Right lobe of liver (tissue), 6 donors: ENCODE data around the gene ITM2B. TPM values are rescaled to one million over a fixed set of nuclear protein-coding genes. Genes with fewer than 3 reads are reported as not detected.
A peak's percentile ranks its signal among the peaks of the same experiment; 100 is the strongest.

Experiments used
- ATAC-seq, 4 donors: fragments of 200-7000 bp; cut with Tn5 transposase; one replicate each; pipeline ENCODE4 v1.9.1; 2020; ENCODE audit warnings: mild to moderate bottlenecking in 4 of 4, moderate library complexity in 4 of 4
- DNase-seq, 3 donors: peaks; one replicate each; pipeline ENCODE4 v3.0.0-alpha.2; 2020
- H3K27ac ChIP-seq, 3 donors: fragments of 200-600 bp; one replicate each; pipeline ENCODE4 v1.8.0; 2022
- H3K27me3 ChIP-seq, 2 donors: fragments of 200-600 bp; one replicate each; pipeline ENCODE4 v1.8.0; 2022
- H3K36me3 ChIP-seq, 4 donors: fragments of 200-600 bp; sonication (generic) in 1 of 4; one replicate each; pipeline versions ENCODE4 v1.5.1 to v1.8.0; 2017 to 2022; ENCODE audit warnings: control low read depth in 1 of 4
- H3K4me1 ChIP-seq, 4 donors: fragments of 200-600 bp; sonication (generic) in 1 of 4; one replicate each; pipeline versions ENCODE4 v1.5.1 to v1.8.0; 2017 to 2022; ENCODE audit warnings: control low read depth in 1 of 4
- H3K4me3 ChIP-seq, 3 donors: fragments of 200-600 bp; one replicate each; pipeline ENCODE4 v1.8.0; 2022
- H3K9me3 ChIP-seq, 4 donors: fragments of 200-600 bp; sonication (generic) in 1 of 4; one replicate each; pipeline versions ENCODE4 v1.5.1 to v1.8.0; 2017 to 2022; ENCODE audit warnings: control low read depth in 1 of 4
- POLR2A ChIP-seq: fragments of 450-650 bp; IDR thresholded peaks from one replicate; pipeline ENCODE4 v1.6.1; 2017; ENCODE audit warnings: antibody characterized with exemption, mild to moderate bottlenecking
- WGBS: methylation state at CpG from one replicate; pipeline ENCODE4 v1.1.6; 2018; ENCODE audit warnings: low coverage, low lambda C conversion rate; ENCODE audit not compliant: insufficient coverage; ENCODE audit errors: missing lambda C conversion rate; 5-methylcytosine and 5-hydroxymethylcytosine counted together
- intact Hi-C, 2 donors: fragments of 100-400 bp; cut with DNase I; formaldehyde crosslinking; loops; one replicate each; pipeline versions ENCODE4 v1.11.2 to v1.14.1; 2022
- total RNA-seq, 6 experiments: library from RNA; depleted of rRNA in 2 of 6; stranded (reverse); fragments of >200 nt in 2 of 6; fragmentation: NEBNext Ultra II Directional in 3 of 6; extraction: Animal tissue kit (Norgen Biotek cat#: 25700) in 3 of 6; gene quantifications; one replicate each; pipeline versions ENCODE4 v1.1.0 to v1.2.4, GENCODE V29; 2016 to 2023
- TF ChIP-seq, protein P1 (sequence below), 4 donors: fragments of 200-600 bp in 3 of 4; fragments of 450-650 bp in 1 of 4; IDR thresholded peaks; one replicate each; pipeline versions ENCODE4 v1.5.1 to v1.8.0; 2016 to 2022; ENCODE audit warnings: antibody characterized with exemption in 4 of 4, mild to moderate bottlenecking in 2 of 4
- donor health status: DM: no; HTN: yes; CAD: no.
- donor health status: DM: no; HTN: no; CAD: no.
- donor health status: DM: no; HTN: no; CAD: no.
- donor health status: DM: no; HTN: yes; CAD: no.
- donor health status: DM: no; HTN: yes; CAD: no.

ITM2B gene
- total RNA-seq, 6 experiments from 2014 or later = 203 to 381 (median 320) TPM

DNA sequence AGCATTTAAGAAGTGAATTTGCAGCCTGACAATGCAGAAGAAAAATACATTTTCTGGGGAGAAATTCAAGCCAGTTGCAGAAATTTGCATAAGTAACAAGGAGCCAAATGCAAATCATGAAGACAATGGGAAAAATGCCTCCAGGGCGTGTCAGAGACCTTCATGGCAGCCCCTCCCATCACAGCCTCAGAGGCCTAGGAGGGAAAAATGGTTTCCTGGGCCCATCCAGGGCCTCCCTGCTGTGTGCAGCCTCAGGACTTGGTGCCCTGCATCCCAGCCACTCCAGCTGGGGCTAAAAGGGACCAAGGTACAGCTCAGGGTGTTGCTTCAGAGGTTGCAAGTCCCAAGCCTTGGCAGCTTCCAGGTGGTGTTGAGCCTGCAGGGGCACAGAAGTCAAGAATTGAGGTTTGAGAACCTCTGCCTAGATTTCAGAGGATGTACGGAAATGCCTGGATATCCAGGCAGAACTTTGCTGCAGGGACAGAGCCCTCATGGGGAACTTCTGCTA, 16.7 kb upstream of the ITM2B start:
- H3K4me1 ChIP-seq = no peaks in the 10 kb centered on the region
- DNase-seq (no peak), ATAC-seq (no peak)
- intact Hi-C loops = no loop called here
- no peaks in the 10 kb centered on the region for H3K27me3 ChIP-seq
- no peak overlapping the region for H3K27ac ChIP-seq
- H3K9me3 ChIP-seq = no peaks in the 10 kb centered on the region
- no peaks in the 10 kb centered on the region for H3K36me3 ChIP-seq
- TF ChIP-seq, protein P1, sequence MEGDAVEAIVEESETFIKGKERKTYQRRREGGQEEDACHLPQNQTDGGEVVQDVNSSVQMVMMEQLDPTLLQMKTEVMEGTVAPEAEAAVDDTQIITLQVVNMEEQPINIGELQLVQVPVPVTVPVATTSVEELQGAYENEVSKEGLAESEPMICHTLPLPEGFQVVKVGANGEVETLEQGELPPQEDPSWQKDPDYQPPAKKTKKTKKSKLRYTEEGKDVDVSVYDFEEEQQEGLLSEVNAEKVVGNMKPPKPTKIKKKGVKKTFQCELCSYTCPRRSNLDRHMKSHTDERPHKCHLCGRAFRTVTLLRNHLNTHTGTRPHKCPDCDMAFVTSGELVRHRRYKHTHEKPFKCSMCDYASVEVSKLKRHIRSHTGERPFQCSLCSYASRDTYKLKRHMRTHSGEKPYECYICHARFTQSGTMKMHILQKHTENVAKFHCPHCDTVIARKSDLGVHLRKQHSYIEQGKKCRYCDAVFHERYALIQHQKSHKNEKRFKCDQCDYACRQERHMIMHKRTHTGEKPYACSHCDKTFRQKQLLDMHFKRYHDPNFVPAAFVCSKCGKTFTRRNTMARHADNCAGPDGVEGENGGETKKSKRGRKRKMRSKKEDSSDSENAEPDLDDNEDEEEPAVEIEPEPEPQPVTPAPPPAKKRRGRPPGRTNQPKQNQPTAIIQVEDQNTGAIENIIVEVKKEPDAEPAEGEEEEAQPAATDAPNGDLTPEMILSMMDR (IDR thresholded peaks at IDR 0.05) = no peak
- no peak for TF ChIP-seq POLR2A
- no CpG with 5 or more reads among the region's 2 CpGs for WGBS
- no peak overlapping the region for H3K4me3 ChIP-seq

DNA sequence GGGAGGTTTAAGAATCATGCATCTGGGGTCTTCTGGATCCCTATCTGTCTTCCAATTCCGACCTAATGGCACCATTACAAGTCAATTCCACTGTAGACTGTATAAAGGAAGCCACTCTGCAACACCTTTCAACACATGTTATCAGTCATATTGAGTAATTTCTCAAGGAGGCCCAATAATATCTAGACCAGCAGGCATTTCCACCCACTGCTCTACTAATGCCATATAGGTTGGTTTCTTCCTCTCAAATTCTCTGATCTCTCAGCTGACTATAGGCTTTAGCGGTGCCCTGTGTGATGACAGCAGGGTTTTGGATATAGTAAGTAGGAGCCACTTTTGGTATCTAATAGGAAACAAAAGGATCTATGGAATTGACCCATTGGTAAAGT, 12.4 kb upstream of the ITM2B start:
- peaks cover 0 to 5% (median 0%) of the 10 kb centered on the region in 4 donors for H3K4me1 ChIP-seq
- no peaks in the 10 kb centered on the region for H3K36me3 ChIP-seq
- 74% methylated on average over 2 of the region's 2 CpGs for WGBS
- TF ChIP-seq, protein P1 (IDR thresholded peaks at IDR 0.05) = no peak
- TF ChIP-seq POLR2A = no peak
- no peaks in the 10 kb centered on the region for H3K9me3 ChIP-seq
- DNase-seq (no peak), ATAC-seq (no peak)
- no peak overlapping the region for H3K4me3 ChIP-seq
- H3K27ac ChIP-seq = peak overlapping the region in 2 of 3 donors; percentile 64 to 70
- intact Hi-C loops = no loop called here
- no peaks in the 10 kb centered on the region for H3K27me3 ChIP-seq

DNA sequence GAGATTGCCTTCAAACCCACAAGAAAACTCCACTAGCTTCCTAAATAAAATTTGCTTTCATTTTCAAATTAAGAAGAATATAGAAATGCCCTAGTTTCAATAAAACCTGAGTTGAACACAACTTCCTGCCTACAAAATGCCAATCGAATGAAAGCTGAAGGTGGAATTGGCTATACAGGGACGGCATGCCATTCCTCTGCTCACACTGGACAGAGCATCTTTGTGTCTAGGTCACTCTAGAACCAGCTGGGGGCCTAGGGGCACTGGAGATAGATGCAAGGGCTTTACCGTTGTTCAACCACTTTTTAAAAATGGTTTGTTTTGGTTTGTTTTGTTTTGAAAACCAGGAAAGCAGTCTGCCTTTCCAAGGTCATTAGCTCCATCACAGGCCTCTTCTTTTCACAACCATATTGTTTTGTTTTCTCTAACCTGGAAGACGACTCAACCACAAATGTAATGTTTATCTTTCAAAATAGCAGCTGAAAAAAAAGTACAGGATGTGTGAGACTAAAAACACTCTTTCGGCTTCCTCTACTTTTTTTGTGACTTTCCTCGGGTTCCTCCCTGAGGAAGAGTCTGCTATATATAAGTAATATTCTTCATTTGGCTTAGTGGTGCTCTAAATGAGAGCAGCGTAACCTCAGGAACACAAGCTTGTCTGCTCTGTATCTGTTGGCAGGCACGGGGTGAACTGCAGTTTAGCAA, 11.9 kb upstream of the ITM2B start:
- peak; percentile 41 to 73 (median 49) for ATAC-seq

DNA sequence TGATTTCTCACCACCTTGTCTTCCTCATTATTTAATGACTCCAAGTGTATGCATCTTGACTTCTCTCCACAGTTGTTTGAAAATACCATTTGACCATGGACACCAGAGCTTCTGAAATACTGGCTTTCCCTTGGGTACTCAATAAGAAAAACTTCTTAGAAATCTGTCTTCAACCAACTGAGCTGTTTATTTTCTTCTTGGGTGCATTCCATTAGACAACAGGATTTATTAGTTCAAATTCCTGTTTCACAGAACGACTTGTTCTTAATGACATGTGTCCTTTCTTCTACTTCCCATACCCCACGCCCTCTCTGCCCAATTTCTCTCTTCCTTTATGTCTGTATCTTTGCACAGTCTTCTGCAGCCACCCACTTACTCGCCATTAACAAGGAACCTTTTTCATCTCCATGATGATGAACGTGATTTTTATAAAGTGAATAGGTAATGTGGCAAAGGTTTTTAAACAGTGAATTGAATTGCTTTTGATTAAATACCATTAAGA, 11.3 kb upstream of the ITM2B start:
- H3K4me1 ChIP-seq = peaks cover 0 to 5% (median 0%) of the 10 kb centered on the region in 4 donors
- no peaks in the 10 kb centered on the region for H3K36me3 ChIP-seq
- ATAC-seq = peak; percentile 11 to 64 (median 30)
- intact Hi-C loops = no loop called here
- no peaks in the 10 kb centered on the region for H3K27me3 ChIP-seq
- WGBS = 53% methylated on average over 4 of the region's 4 CpGs
- no peak for DNase-seq
- no peaks in the 10 kb centered on the region for H3K9me3 ChIP-seq
- TF ChIP-seq, protein P1 (IDR thresholded peaks at IDR 0.05) = no peak
- no peak for TF ChIP-seq POLR2A
- H3K27ac ChIP-seq = peak overlapping the region; percentile 64 to 84 (median 70)
- H3K4me3 ChIP-seq = peak overlapping the region in 2 of 3 donors; percentile 22 to 34

More for the DNA sequence above, 11.9 kb upstream of the ITM2B start:
- no peak for TF ChIP-seq POLR2A
- TF ChIP-seq, protein P1 (IDR thresholded peaks at IDR 0.05) = no peak
- no peaks in the 10 kb centered on the region for H3K9me3 ChIP-seq
- WGBS = 41% methylated on average over 8 of the region's 8 CpGs
- H3K27me3 ChIP-seq = no peaks in the 10 kb centered on the region
- no peak overlapping the region for H3K4me3 ChIP-seq
- H3K36me3 ChIP-seq = no peaks in the 10 kb centered on the region
- peak overlapping the region; percentile 64 to 84 (median 70) for H3K27ac ChIP-seq
- intact Hi-C loops = no loop called here
- peaks cover 0 to 5% (median 0%) of the 10 kb centered on the region in 4 donors for H3K4me1 ChIP-seq
- no peak for DNase-seq
